ENCODE results near the gene CENPVL2. TPM values are rescaled to one million over a fixed set of nuclear protein-coding genes. Genes with fewer than 3 reads are reported as not detected.
"Not testable (repeated sequence)": the region's sequence is repeated elsewhere in the genome, so short reads cannot be mapped to it uniquely, and the experiment has no call there.

Gene CENPVL2
- total and polyA plus RNA-seq, 2 of the 8 experiments (the other 6 are each of a cell fraction or from before 2014, with no cell fraction given) = 3.2 to 8.0 TPM

GRCh38 chrX:51636511-51636910 is 46.1 kb downstream of the CENPVL2 start:
- H3K14ac ChIP-seq (ENCODE audit: insufficient read length); H2BK5ac ChIP-seq (ENCODE audit: low read depth, low read length); H3K23me2 ChIP-seq (ENCODE audit: low read depth, low read length); H3K9me3 ChIP-seq (ENCODE audit: insufficient read depth in 2 of 2, low read depth in 1 of 2, low read length in 1 of 2); H2AFZ ChIP-seq (ENCODE audit: low read length); H4K8ac ChIP-seq (ENCODE audit: extremely low read depth, insufficient read depth, low read length); H3K23ac ChIP-seq (ENCODE audit: insufficient read length); FAIRE-seq; H3K4me1 ChIP-seq (replicated peaks in 1 of 4; ENCODE audit: control insufficient read depth in 3 of 4, insufficient read depth in 4 of 4, low read length in 3 of 4); H2BK120ac ChIP-seq (replicated peaks; ENCODE audit: low read depth, low read length); H3K4ac ChIP-seq (replicated peaks; ENCODE audit: insufficient read length, low read depth, low read length); H3K27ac ChIP-seq (ENCODE audit: low read depth, low read length); H3K18ac ChIP-seq (ENCODE audit: extremely low read depth, low read length); H4K20me1 ChIP-seq (replicated peaks in 1 of 2; ENCODE audit: control insufficient read depth in 1 of 2, insufficient read depth in 2 of 2, low read length in 2 of 2); H3K36me3 ChIP-seq (ENCODE audit: control insufficient read depth in 2 of 4, insufficient read depth in 4 of 4, low read length in 3 of 4); H4K5ac ChIP-seq (ENCODE audit: insufficient read length, low read depth, low read length); H3K9ac ChIP-seq (replicated peaks in 1 of 4; ENCODE audit: extremely low read depth in 1 of 4, low read depth in 3 of 4, low read length in 3 of 4); H2AK5ac ChIP-seq (ENCODE audit: low read depth, low read length); H3K56ac ChIP-seq (replicated peaks; ENCODE audit: insufficient read length, low read depth, low read length); H3K27me3 ChIP-seq (replicated peaks in 1 of 4; ENCODE audit: control insufficient read depth in 3 of 4, extremely low read depth in 1 of 4, insufficient read depth in 3 of 4, low read length in 3 of 4); H3K79me2 ChIP-seq (ENCODE audit: control insufficient read depth in 1 of 2, insufficient read depth in 2 of 2, low read length in 2 of 2); DNase-seq (ENCODE audit: low read depth in 1 of 2, low spot score in 2 of 2); H3K4me3 ChIP-seq (ENCODE audit: extremely low read depth in 1 of 4, insufficient read depth in 2 of 4, low read depth in 3 of 4, low read length in 4 of 4); H3K79me1 ChIP-seq (ENCODE audit: low read depth, low read length); H4K91ac ChIP-seq (replicated peaks; ENCODE audit: insufficient read length, low read length); H2BK20ac ChIP-seq (ENCODE audit: low read length); H3K4me2 ChIP-seq (ENCODE audit: insufficient read depth in 1 of 2, low read depth in 2 of 2, low read length in 2 of 2); H2BK15ac ChIP-seq (ENCODE audit: low read length); H2BK12ac ChIP-seq (ENCODE audit: low read depth, low read length); POLR2A ChIA-PET (ENCODE audit: partially characterized antibody): not testable (repeated sequence)
- CTCF ChIA-PET (ENCODE audit: partially characterized antibody) = interaction anchor here (1.0 to 1.3 kb wide), 2 partner anchors 22 to 262 kb away, joined by 3 read pairs; no protein-coding TSS in a partner anchor
- WGBS, 2 experiments (ENCODE audit: extremely low coverage in 1 of 2, insufficient coverage in 1 of 2, insufficient read length in 1 of 2, insufficient replicate concordance in 2 of 2, low coverage in 1 of 2, low lambda C conversion rate in 2 of 2, missing lambda C conversion rate in 1 of 2) = 91% methylated on average over 7 of the region's 7 CpGs; no CpG with 5 or more reads in 1 of the 2 experiments

Other genes starting within 250 kb of the CENPVL2 start
- gene NUDT11, start 186.2 kb downstream of the CENPVL2 start, total RNA-seq (2021; fragmentation: NEBNext Ultra II Directional; extraction: Animal tissue kit (Norgen Biotek cat#: 25700)) = 37.6 and 39.3 TPM in 2 replicates
- gene NUDT11, start 186.2 kb downstream of the CENPVL2 start, polyA plus RNA-seq (2011; rRNA removed) = 20.5 and 31.3 TPM in 2 replicates
- 5.0 and 5.2 TPM in 2 replicates for gene CENPVL3, start 63.9 kb downstream of the CENPVL2 start, total RNA-seq (2021; fragmentation: NEBNext Ultra II Directional; extraction: Animal tissue kit (Norgen Biotek cat#: 25700))
- gene CENPVL3, start 63.9 kb downstream of the CENPVL2 start, polyA plus RNA-seq (2011; rRNA removed) = 11.3 and 15.6 TPM in 2 replicates
- 2.9 and 3.2 TPM in 2 replicates for gene CENPVL1, start 27.7 kb upstream of the CENPVL2 start, total RNA-seq (2021; fragmentation: NEBNext Ultra II Directional; extraction: Animal tissue kit (Norgen Biotek cat#: 25700))
- 7.3 and 8.0 TPM in 2 replicates for gene CENPVL1, start 27.7 kb upstream of the CENPVL2 start, polyA plus RNA-seq (2011; rRNA removed)
- 27.7 and 28.2 TPM in 2 replicates for gene GSPT2, start 60.6 kb upstream of the CENPVL2 start, total RNA-seq (2021; fragmentation: NEBNext Ultra II Directional; extraction: Animal tissue kit (Norgen Biotek cat#: 25700))
- 9.6 and 10.8 TPM in 2 replicates for gene GSPT2, start 60.6 kb upstream of the CENPVL2 start, polyA plus RNA-seq (2011; rRNA removed)
- 91.1 TPM in 2 replicates for gene MAGED1, start 210.8 kb upstream of the CENPVL2 start, total RNA-seq (2021; fragmentation: NEBNext Ultra II Directional; extraction: Animal tissue kit (Norgen Biotek cat#: 25700))
- 91.0 and 106 TPM in 2 replicates for gene MAGED1, start 210.8 kb upstream of the CENPVL2 start, polyA plus RNA-seq (2011; rRNA removed)